Caco-2 (cell line): Measurements from ENCODE around the gene WASHC2C. TPM values are rescaled to one million over a fixed set of nuclear protein-coding genes. Genes with fewer than 3 reads are reported as not detected.
"Not testable (repeated sequence)": the region's sequence is repeated elsewhere in the genome, so short reads cannot be mapped to it uniquely, and the experiment has no call there.

Source experiments
- BruUV-seq: library from RNA; stranded (reverse); fragments of 400-500 nt; replicated peaks from 2 replicates; lab custom pipeline; 2021; lab: Mats Ljungman, UMichigan
- CTCF ChIA-PET: fragments of 300-600 bp; sonication (Branson Sonifier 250); formaldehyde crosslinking; loops from one replicate; lab custom pipeline; 2022; ENCODE audit warnings: antibody characterized with exemption; lab: Charles Lee
- POLR2A ChIA-PET: fragments of 300-600 bp; sonication (Branson Sonifier 250); formaldehyde crosslinking; loops from one replicate; lab custom pipeline; 2022; ENCODE audit warnings: antibody characterized with exemption; lab: Charles Lee
- DNase-seq, 2 experiments: peaks; one replicate each; pipeline versions ENCODE4 v3.0.0 to v3.0.0-alpha.2; 2020 to 2022
- H3K27me3 ChIP-seq: replicated peaks from 2 replicates; pipeline ENCODE4 v1.6.0; 2011; ENCODE audit warnings: low read length; ENCODE audit not compliant: control insufficient read depth, insufficient read depth
- H3K36me3 ChIP-seq: 2 replicates; pipeline ENCODE4 v1.5.1; 2011; ENCODE audit warnings: low read length; ENCODE audit not compliant: control insufficient read depth, insufficient read depth
- H3K4me1 ChIP-seq: fragments of 250-450 bp; sonication (Bioruptor Pico); 2 replicates; pipeline ENCODE4 v1.5.1; 2020; ENCODE audit warnings: mild to moderate bottlenecking
- H3K4me3 ChIP-seq: 2 replicates; pipeline ENCODE4 v1.5.1; 2011; ENCODE audit warnings: low read depth, mild to moderate bottlenecking, control low read depth, low read length
- H3K9me3 ChIP-seq: fragments of 250-450 bp; sonication (Bioruptor Pico); 2 replicates; pipeline ENCODE4 v1.5.1; 2020; ENCODE audit warnings: mild to moderate bottlenecking, moderate library complexity
- H3K27ac Mint-ChIP-seq: one replicate; pipeline ENCODE4 v1.8.0; 2022; ENCODE audit warnings: mixed read lengths; ENCODE audit not compliant: unreplicated experiment
- H3K27me3 Mint-ChIP-seq: one replicate; pipeline ENCODE4 v1.8.0; 2022; ENCODE audit warnings: mixed read lengths; ENCODE audit not compliant: insufficient read depth, unreplicated experiment
- H3K36me3 Mint-ChIP-seq: one replicate; pipeline ENCODE4 v1.8.0; 2022; ENCODE audit warnings: mild to moderate bottlenecking, mixed read lengths; ENCODE audit not compliant: insufficient read depth, unreplicated experiment
- H3K4me1 Mint-ChIP-seq: one replicate; pipeline ENCODE4 v1.8.0; 2022; ENCODE audit warnings: low read depth, mixed read lengths; ENCODE audit not compliant: unreplicated experiment
- H3K4me3 Mint-ChIP-seq: one replicate; pipeline ENCODE4 v1.8.0; 2022; ENCODE audit warnings: mild to moderate bottlenecking, moderate library complexity, mixed read lengths; ENCODE audit not compliant: unreplicated experiment
- H3K9me3 Mint-ChIP-seq: one replicate; pipeline ENCODE4 v1.8.0; 2022; ENCODE audit warnings: mixed read lengths; ENCODE audit not compliant: unreplicated experiment
- intact Hi-C: fragments of 100-400 bp; cut with micrococcal nuclease; formaldehyde crosslinking; loops from one replicate; pipeline ENCODE4 v1.10.0; 2022; ENCODE audit not compliant: unreplicated experiment
- total RNA-seq: library from RNA; stranded (reverse); gene quantifications from 2 replicates; pipeline ENCODE4 v1.2.3, GENCODE V29; 2022

Gene WASHC2C
- total RNA-seq, 1 experiment from 2014 or later: 48.1 TPM

DNA sequence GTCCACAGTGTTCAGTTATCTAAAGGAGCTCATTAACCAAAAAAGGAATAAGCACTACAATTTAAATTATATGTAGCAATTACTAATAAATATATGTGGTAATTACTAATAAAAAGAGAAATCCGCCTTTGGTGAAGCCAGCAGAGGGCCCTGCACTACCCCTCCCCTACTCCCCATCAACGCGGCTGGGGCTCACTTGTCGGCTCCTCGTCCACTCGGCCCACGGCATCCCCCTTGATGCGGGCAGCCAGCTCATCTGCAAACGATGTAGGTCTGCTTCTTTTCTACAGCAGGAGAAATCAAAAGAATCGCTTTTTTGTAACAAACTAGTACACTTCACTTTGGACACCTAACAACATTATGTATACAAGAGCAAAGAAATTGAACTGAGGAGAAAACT is 5.6 kb upstream of the WASHC2C start:
- DNase-seq, H3K36me3 ChIP-seq, H3K4me1 ChIP-seq, H3K4me3 ChIP-seq, H3K27ac Mint-ChIP-seq, intact Hi-C loops, H3K4me3 Mint-ChIP-seq, POLR2A ChIA-PET, H3K9me3 ChIP-seq, H3K27me3 ChIP-seq, H3K4me1 Mint-ChIP-seq, H3K9me3 Mint-ChIP-seq, BruUV-seq, CTCF ChIA-PET, H3K27me3 Mint-ChIP-seq, H3K36me3 Mint-ChIP-seq: not testable (repeated sequence)

DNA sequence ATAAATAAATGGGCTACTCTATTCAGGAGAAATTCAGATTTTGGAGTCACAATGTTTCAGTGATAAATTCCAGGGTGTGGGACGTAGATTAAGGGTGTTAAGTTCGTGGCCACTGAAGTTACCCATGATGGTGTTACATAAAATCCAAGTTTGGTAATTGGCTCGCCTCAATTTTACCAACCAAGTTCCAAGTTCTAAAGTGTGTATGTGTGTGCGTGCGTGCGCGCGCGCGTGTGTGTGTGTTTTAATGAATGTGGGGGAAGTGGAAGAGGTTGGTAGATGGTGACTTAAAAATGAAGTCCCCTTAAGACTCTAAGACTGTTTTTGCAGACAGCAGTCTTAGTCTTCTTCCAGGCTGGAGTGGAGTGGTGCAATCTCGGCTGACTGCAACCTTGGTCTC is 3.2 kb upstream of the WASHC2C start:
- DNase-seq, H3K9me3 Mint-ChIP-seq, H3K9me3 ChIP-seq, H3K4me1 ChIP-seq, H3K27ac Mint-ChIP-seq, H3K4me3 Mint-ChIP-seq, H3K4me3 ChIP-seq, CTCF ChIA-PET, H3K27me3 Mint-ChIP-seq, H3K36me3 ChIP-seq, POLR2A ChIA-PET, BruUV-seq, H3K27me3 ChIP-seq, intact Hi-C loops, H3K4me1 Mint-ChIP-seq: not testable (repeated sequence)
- H3K36me3 Mint-ChIP-seq: peaks cover 12% of the 10 kb centered on the region

- H3K27me3 ChIP-seq, H3K9me3 Mint-ChIP-seq, H3K4me1 Mint-ChIP-seq, H3K9me3 ChIP-seq, POLR2A ChIA-PET, BruUV-seq, DNase-seq, H3K27me3 Mint-ChIP-seq, H3K4me1 ChIP-seq, intact Hi-C loops, CTCF ChIA-PET, H3K36me3 ChIP-seq: not testable (repeated sequence)
- H3K4me3 ChIP-seq: peak overlapping the region; percentile 91
- H3K27ac Mint-ChIP-seq: peak overlapping the region; percentile 63
- H3K4me3 Mint-ChIP-seq: peak overlapping the region; percentile 82
- peaks cover 17% of the 10 kb centered on the region for H3K36me3 Mint-ChIP-seq
Observed at GRCh38 chr10:45727421-45727965, 427 bp downstream of the WASHC2C start.

DNA sequence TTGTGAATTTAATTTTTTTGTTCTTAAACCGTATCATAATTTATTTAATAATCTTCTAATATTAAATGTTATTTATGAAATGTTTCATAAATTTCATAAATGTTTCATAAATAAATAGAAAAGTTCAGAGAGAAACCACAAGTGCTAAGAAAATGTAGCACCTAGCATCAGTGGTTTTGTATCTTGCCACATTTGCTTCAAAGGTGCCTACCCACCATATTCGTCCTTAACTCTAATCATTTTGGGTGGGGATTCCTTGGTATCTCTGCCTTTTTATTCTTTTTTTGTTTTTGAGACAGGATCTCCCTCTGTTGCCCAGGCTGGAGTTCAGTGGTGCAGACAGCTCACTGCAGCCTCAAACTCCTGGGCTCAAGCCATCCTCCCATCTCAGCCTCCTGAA is 7.4 kb downstream of the WASHC2C start:
- H3K9me3 Mint-ChIP-seq, H3K36me3 Mint-ChIP-seq, H3K4me1 ChIP-seq, H3K27me3 Mint-ChIP-seq, POLR2A ChIA-PET, H3K4me3 Mint-ChIP-seq, H3K9me3 ChIP-seq, H3K4me3 ChIP-seq, H3K36me3 ChIP-seq, DNase-seq, BruUV-seq, H3K4me1 Mint-ChIP-seq, CTCF ChIA-PET, H3K27ac Mint-ChIP-seq, H3K27me3 ChIP-seq, intact Hi-C loops: not testable (repeated sequence)

GRCh38 chr10:45734867-45735266 is 7.8 kb downstream of the WASHC2C start:
- H3K9me3 Mint-ChIP-seq, POLR2A ChIA-PET, H3K36me3 Mint-ChIP-seq: not testable (repeated sequence)

GRCh38 chr10:45741559-45741958 is 14.5 kb downstream of the WASHC2C start:
- BruUV-seq, H3K36me3 ChIP-seq, DNase-seq, H3K4me3 ChIP-seq, H3K27ac Mint-ChIP-seq, H3K4me1 ChIP-seq, H3K27me3 ChIP-seq, CTCF ChIA-PET, H3K27me3 Mint-ChIP-seq, H3K9me3 Mint-ChIP-seq, H3K4me3 Mint-ChIP-seq, H3K36me3 Mint-ChIP-seq, H3K9me3 ChIP-seq, POLR2A ChIA-PET, intact Hi-C loops, H3K4me1 Mint-ChIP-seq: not testable (repeated sequence)

More at GRCh38 chr10:45734867-45735266, 7.8 kb downstream of the WASHC2C start:
- intact Hi-C loops, BruUV-seq, H3K27ac Mint-ChIP-seq, H3K4me3 Mint-ChIP-seq, H3K9me3 ChIP-seq, H3K36me3 ChIP-seq, DNase-seq, H3K4me1 Mint-ChIP-seq, H3K27me3 ChIP-seq, H3K4me1 ChIP-seq, H3K4me3 ChIP-seq, CTCF ChIA-PET, H3K27me3 Mint-ChIP-seq: not testable (repeated sequence)

DNA sequence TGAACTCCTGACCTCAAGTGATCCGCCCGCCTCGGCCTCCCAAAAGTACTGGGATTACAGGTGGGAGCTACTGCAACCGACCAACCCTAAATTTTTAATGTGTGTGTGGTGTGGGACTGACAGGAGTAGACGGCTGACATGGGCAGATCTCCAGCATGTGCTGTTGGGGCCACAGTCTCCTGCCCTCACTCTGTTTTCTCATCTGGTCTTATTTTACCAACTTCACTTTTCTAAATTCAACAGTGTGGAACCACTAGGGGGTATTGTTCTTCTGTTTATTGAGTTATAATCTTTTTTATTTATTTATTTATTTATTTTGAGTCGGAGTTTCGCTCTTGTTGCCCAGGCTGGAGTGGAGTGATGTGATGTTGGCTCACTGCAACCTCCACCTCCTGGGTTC is 14.9 kb downstream of the WASHC2C start:
- intact Hi-C loops, H3K36me3 Mint-ChIP-seq, H3K9me3 ChIP-seq, H3K9me3 Mint-ChIP-seq, H3K27ac Mint-ChIP-seq, POLR2A ChIA-PET, H3K4me3 Mint-ChIP-seq, BruUV-seq, DNase-seq, H3K27me3 Mint-ChIP-seq, H3K4me1 ChIP-seq, H3K27me3 ChIP-seq, H3K4me1 Mint-ChIP-seq, H3K36me3 ChIP-seq, H3K4me3 ChIP-seq, CTCF ChIA-PET: not testable (repeated sequence)
